NCI-H345 (cell line): ENCODE measurements around the gene CSGALNACT2.

Experiments
- DNase-seq: peaks from one replicate; lab custom pipeline; 2025; lab: John Stamatoyannopoulos, UW

Gene CSGALNACT2

DNA sequence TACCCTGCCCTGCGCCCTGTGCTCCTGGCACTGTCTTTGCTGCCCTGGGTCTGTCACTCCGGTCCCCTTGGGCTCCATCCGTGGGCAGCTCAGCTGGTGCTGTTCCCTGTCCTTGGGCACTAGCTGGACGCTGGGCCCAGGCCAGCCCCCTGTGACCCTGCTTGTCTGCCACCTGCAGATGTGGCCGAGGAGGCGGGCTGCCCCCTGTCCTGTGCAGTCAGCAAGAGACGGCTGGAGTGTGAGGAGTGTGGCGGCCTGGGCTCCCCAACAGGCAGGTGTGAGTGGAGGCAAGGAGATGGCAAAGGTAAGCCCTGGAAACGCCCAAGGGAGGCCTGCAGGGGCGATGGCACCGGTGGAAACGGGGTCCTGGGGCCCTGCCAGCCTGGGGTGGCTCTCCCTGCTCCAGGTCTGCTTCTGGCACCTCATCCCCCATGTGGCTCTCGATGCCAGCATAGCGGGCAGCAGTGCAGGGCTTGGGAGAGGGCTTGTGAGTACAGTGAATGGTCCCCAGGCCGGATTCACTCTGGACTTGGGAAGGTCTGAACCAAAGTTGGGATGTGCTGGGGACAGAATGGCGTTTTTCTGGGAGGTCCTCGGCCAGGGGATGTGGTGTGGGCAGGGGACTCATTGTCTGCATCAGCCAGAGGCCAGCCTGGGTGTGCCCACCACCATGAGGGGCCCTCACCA is 26.2 kb upstream of the CSGALNACT2 start:
- DNase-seq, result no peak

DNA sequence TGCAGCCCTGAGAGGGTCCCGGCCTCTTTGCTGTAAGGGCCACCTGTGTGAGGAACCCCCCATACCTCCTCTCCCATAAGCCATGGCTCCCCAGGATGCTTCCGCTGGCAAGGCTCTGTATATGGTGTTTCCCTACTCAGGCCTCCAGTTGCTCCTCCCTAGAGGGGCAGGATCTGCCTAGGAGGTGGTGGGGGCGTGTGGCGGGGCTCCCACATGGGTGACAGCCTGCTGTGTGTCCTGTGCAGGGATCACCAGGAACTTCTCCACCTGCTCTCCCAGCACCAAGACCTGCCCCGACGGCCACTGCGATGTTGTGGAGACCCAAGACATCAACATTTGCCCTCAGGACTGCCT is 25.7 kb upstream of the CSGALNACT2 start:
- DNase-seq, result no peak

DNA sequence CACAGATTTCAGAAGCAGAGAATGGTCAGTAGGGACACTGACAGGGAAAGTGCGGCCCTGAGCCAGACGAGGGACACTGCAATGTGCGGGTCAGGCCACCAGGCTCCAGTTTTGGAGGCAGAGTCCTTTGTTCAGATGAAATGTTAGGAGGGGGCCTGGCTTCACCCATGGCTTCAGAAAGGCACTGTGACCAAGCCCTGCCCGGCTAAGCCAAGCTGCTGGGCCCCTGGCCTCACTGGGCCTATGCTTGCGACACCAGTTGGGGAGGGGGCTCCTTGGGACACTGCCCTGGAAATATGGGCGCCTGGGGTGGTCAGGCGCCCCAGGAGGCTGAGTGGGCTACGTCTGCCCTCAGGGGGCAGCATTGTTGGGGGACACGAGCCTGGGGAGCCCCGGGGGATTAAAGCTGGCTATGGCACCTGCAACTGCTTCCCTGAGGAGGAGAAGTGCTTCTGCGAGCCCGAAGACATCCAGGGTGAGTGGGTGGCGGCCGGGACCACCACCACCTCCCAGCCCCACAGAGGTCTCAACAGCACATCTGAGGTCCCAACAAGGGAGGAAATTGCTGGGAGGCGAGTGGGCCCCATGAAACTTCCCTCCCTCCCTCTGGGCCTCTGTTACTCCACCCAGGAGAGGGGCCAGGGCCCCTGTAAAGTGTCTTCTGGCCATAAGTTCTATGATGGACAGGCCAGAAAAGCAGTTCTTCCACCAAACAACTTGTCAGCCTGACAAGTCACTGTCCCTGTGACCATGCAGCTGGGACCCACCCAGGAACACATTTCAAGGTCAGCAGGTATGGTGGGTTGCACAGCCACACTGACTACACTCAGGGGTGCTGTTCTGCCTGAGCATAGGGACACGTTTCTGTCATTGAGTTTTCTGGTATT is 24.8 kb upstream of the CSGALNACT2 start:
- DNase-seq, result no peak

DNA sequence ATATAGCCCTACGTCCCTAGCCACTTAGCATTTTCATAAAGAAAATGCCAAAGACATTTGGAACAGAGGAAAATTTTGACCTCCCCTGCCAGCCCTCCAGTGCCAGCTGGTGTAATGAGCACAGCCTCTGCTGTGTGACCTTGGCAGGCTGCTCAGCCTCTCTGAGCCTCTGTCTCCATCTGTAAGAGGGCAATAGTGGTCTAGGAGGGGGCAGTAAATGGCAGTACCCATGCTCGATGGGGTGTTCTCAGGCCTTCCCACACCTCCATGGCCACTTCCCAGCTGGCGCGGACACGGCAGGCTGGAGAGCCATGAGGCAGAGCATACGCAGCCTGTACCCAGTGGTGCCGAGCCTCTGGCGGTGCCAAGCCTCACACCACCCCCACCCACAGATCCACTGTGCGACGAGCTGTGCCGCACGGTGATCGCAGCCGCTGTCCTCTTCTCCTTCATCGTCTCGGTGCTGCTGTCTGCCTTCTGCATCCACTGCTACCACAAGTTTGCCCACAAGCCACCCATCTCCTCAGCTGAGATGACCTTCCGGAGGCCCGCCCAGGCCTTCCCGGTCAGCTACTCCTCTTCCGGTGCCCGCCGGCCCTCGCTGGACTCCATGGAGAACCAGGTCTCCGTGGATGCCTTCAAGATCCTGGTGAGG is 24.0 kb upstream of the CSGALNACT2 start:
- no peak for DNase-seq

DNA sequence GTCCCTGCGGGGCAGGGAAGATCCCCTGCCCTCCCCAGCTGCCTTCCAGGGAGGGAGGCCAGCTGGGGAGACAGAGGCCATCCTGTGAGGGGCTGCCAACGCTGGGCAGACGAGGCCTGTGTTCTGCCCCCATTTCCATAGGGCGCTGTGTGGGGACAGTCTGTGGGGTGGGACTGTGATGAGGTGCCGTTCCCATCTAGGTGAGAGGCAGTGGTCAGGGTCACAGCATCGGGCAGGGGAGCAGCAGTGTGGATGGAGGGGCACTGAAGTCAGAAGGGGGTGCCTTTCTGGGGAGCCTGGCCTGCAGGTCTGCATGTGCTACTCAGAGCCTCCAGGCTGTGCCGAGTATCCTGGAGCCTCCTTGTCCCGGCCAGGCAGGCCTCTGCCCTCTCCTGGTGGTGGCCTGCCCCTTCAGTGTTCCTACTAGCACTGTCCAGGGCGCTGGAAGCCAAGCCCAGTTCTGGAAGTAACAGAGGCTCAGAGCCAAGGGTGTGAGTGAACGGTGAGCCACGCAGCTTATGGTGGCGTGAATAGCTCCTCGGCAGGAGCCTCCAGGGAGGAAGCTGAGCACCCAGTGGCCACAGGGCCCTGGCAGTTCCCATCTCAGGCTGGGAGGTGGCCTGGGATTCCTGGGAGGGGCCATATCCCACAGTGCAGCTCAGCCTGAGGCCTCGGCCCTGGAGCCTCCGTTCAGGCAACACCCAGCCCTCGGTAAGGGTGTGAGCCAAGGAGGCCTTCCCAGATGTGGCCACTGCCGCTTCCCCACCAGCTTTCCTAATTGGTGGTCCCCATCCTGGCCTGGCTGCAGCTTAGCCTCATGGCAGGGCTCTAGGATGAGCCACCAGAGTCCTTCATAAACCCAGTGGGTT is 23.3 kb upstream of the CSGALNACT2 start:
- DNase-seq, result no peak

DNA sequence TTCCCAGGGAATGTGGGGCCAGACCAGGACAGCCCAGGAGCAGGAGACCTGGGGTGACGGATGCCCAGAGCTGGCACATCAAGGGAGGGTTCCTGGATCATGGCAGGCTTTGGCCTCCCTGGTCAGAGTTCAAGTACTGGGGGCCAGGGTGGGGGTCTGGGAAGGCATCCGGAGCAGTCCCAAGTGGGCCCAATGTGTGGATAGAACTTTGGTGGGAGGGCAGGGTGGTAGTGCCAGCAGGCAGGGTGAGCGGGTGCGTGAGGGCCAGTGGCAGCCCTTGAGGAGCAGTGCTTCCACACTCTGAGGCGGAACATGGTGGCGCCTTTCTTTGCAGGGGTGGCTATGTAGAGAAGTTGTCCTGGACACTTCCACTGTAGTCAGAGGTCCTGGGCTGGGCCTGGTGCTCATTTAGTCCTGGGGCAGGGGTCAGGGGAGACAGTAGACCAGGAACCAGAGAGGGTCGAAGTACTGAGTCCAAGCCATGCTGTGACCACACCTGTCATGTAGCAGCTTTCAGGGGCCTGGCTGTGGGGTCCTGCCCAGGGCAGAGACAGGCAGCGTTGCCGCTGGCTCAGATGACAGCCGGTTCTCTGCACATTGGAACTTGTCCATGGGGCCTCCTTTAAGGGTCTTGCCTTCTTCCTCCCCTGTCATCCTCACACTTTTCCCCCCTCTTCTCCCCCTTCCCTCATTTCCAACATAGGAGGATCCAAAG is 22.2 kb upstream of the CSGALNACT2 start:
- no peak for DNase-seq

DNA sequence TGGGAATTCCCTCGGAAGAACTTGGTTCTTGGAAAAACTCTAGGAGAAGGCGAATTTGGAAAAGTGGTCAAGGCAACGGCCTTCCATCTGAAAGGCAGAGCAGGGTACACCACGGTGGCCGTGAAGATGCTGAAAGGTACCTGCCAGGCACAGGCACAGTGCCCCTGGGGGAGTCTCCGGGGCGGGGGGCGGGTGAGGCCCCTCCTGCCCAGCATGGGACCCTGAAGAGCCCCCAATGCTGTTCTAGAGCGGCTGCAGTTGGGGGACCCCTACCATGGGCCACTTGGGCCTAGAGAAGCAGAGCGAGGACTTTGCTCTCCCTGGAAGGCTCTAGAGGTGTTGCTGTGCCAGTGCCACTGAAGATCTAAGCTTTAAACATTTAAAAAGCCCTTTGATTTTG is 21.6 kb upstream of the CSGALNACT2 start:
- no peak for DNase-seq

DNA sequence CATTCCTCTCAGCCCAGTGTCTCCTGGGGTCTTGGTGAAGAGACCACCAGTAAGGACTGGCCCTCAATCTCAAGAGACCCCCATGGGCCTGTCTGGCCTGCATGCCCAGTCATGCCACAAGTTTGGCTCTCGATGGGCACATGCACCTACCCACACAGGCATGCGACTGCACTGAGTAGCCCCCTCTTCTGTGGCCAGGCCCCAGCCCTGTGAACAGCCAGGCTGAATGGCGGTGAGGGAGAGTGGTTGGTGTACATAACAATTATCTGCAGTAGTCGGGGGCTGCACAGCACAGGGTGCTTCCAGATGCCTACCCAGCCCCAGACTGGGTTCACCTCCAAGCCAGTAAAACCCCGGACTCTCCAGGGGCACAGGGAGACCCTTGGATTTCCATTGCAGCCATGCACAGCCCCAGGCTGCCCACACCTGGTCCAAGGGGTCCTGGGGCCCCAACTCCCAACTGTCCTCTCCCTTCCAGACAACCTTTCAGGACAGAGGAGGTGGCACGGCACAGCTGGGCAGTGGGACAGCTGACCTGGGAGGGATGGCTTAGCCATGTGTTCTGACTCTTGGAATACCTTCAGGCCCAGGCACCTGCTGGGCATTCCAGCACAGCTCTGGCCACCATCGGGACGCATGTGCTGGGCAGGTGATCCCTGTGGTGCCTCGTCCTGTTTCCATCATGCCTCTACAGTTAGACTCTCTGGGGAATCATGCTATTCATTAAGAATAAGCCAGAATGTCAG is 21.0 kb upstream of the CSGALNACT2 start:
- DNase-seq, result no peak

DNA sequence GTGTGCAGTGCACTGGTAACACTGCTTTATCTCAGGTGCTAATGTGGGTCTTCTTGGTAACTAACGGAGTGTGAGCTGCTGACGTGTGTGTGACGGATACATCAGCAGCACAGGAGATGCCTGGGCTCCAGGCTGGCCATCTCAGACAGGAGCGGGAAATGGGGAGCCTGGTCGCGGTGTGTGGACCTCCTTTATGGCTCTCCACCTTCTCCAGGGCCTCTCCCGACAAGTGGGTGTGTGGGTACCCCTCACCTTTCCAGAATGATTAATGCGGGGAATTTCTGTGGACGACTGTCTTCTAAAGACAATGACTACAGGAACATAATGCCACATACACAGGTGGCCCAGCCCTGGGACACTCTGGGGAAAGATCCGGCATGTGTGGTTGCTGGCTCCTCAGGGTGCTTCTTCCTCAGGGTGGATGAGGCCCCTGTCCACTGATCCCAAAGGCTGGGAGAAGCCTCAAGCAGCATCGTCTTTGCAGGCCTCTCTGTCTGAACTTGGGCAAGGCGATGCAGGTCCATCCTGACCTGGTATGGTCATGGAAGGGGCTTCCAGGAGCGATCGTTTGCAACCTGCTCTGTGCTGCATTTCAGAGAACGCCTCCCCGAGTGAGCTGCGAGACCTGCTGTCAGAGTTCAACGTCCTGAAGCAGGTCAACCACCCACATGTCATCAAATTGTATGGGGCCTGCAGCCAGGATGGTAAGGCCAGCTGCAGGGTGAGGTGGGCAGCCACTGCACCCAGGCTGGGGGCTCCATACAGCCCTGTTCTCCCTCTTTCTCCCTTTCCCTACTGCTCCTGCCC is 20.3 kb upstream of the CSGALNACT2 start:
- DNase-seq, result no peak

DNA sequence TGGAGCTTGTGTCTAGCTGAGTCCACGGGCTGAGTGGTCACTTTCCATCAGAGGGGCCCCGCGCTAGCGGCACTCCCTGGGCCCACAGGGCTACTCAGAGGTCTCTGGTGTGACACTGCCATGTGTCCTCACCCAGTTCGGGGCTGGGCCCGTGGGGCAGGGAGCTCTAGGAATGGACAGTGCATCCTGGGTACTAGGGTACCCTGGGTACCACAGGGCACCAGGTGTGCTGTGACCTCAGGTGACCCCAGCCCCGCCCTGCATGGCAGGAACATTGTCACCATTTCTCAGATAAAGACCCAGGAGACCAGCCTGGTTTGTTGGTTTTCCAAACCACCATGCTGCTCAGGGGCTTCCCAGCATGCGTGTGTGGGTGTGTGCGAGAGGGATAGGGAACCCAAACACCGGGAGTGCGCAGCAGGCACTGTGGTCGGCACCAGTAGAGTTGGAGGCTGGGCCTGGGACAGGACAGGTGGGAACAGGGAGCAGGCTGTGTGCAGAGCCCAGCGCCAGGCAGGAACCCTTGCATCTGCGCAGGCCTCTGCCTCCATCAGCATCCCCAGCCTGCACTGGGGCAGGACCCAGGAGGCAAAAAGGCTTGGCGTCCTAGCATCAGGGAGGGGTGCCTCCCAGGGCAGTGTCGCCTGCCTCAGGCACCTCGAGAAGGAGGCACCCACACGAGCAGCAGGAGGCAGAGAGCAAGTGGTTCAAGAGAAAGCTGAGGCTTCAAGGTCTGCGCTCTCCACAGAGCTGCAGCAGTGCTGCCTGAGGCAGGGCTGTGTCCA is 19.4 kb upstream of the CSGALNACT2 start:
- DNase-seq, result no peak

DNA sequence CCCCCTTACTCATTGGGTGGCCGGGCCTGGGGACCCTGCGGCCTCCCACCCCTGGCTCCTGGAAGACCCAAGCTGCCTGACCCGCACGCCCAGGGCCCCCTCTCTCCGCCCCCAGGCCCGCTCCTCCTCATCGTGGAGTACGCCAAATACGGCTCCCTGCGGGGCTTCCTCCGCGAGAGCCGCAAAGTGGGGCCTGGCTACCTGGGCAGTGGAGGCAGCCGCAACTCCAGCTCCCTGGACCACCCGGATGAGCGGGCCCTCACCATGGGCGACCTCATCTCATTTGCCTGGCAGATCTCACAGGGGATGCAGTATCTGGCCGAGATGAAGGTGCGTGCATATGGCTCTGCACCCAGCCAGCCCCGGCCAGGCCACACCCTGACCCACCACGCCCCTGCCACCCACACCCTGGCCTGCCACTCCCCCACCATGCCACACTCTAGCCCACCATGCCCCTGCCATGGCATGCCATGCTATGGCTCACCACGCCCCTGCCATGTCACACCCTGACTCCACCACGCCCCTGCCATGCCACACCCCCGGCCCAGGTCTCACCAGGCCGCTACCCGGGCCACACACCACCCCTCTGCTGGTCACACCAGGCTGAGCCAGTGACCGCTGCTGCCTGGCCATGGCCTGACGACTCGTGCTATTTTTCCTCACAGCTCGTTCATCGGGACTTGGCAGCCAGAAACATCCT is 18.7 kb upstream of the CSGALNACT2 start:
- no peak for DNase-seq

DNA sequence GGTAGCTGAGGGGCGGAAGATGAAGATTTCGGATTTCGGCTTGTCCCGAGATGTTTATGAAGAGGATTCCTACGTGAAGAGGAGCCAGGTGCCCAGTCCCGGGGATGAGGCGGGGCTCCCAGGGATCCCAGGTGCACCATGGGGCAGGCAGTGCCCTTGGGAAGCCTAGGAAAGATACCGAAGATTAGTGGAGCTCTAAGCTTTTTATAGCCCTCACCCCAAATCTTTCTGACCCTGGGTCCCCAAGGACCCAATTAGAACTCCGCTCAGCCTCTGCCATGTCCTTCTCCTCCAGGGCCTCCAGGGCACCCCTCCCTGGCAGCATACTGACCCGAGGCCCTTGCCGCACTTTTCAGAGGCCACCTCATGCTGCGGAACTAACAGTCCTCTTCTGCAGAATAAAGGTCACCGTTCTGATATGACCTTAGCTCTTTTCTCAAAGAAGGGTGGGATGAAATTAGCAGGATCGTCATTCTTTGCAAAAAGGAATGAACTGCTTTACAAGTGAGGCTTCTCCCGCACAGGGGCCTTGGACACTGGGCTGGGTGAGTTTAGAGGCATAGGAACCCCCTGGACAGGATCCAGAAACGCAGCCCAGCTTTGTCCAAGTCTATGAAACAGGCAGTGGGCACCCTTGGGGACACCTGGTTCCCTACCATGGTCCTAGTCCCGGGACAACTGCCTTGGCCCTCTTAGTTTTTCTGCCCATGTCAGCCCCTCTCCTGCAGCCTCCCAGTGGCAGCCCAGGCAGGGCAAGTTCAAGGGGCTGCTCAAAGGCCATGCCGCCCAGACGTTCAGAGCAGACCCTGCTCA is 17.9 kb upstream of the CSGALNACT2 start:
- DNase-seq, result no peak

DNA sequence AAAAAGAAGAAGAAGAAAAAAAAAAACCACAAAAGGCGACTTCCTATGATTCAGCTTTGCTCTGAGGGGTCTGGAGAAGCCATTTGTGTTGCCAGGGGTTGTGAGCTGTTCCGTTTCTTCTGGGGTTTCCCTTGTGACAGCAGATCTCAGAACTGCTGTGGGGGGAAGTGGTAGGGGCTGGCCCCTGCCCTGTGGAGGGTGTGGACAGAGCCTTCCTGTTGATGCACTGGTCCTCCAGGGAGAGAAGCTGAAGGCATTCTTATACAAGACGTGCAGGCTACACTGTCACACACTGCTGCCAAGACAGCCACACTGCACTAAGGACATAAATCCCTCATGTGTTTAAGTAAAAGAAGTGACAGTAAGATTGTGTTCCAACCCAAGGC is 17.3 kb upstream of the CSGALNACT2 start:
- DNase-seq, result no peak

DNA sequence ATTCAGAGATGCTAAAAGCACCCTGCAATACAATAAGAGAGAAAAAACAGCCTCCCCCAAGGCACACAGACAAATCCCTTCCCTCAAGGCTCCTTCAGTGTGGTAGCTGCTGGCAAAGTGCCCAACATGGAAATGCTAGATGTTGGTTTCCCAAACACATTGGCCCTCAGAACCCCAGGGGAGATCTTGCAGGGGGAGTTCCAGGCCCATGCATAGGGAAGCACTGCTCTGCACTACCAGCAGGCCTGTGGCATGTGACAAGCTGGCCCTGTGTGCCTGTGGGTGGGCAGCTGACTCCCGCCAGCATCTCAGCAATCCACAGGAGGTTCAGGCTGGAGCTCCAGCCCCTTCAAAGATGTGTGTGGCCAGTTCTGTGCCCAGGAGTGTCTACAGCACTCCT is 16.8 kb upstream of the CSGALNACT2 start:
- no peak for DNase-seq

DNA sequence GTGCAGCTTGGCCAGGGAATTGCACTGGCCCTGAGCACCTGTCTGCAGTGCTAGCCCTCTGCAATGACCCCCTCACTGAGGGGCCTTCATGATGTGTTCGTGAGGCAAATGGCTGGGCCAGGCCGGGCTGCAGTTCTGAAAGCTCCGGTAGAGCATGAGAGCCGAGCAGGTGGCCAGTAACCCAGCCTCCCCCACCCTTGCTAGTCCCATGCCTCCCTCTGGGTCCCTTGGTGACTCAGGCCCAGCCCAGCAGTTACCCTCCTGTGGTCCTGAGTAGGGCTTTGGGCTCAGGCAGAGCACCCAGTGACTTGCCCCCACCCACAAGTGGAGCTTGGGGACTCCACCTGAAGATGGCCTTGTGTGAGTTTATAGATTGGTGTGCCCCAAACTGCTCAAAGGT is 16.1 kb upstream of the CSGALNACT2 start:
- no peak for DNase-seq

DNA sequence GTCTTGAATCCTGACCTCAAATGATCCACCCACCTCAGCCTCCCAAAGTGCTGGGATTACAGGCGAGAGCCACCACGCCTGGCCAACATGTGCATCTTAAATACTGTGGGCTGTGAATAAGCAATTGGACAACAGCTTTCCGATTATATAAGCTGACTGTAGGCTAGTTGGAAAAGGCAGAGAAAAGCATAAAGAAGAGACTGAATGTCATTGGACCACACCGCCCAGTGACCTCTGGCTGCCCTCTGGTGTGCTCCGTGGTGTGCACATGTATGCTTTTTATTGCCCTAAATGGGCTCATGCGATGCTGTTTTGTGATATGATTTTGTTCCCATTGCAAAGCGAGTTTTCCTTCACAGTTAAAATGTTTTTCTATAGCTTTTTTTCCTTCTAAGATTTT is 15.4 kb upstream of the CSGALNACT2 start:
- no peak for DNase-seq

DNA sequence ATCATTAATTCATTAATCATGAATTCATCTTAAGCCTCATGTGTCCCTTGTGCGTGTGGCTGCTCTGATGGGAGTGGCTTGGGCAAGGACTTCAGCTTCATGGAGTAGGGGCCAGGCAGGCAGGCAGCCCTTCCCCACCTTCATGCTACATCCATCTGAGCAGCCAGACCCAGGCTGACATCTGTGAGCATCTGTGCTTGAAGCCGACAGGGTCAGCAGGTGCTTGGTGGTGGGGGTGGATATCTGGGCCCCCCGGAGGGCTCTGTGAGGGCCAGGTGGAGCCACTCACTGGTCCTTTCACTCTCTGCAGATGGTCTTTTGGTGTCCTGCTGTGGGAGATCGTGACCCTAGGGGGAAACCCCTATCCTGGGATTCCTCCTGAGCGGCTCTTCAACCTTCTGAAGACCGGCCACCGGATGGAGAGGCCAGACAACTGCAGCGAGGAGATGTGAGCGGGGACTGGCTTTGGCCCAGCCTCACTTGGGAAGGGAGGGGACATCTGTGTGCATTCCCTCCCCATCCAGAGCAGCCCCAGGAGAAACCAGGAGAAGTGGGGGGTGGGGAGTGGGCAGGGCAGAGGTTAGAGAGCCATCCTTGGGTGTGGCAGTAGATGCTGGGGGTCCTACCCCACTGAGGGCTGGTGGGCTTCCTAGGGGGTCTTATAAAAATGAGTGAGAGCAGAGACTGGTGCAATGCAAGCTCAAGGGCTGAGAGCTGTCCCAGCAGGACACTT is 14.7 kb upstream of the CSGALNACT2 start:
- DNase-seq, result no peak
